Activated CD4-positive, alpha-beta T cell treated with anti-CD3 and anti-CD28 coated beads, Interleukin-2, amount 50 U/mL, for 1 hour (primary cell): ENCODE results near the gene MIB1.
"Not testable (repeated sequence)": the region's sequence is repeated elsewhere in the genome, so short reads cannot be mapped to it uniquely, and the experiment has no call there.

Experiments
- DNase-seq: peaks from one replicate; pipeline ENCODE4 v3.0.0-alpha.2; 2020

MIB1 gene

DNA sequence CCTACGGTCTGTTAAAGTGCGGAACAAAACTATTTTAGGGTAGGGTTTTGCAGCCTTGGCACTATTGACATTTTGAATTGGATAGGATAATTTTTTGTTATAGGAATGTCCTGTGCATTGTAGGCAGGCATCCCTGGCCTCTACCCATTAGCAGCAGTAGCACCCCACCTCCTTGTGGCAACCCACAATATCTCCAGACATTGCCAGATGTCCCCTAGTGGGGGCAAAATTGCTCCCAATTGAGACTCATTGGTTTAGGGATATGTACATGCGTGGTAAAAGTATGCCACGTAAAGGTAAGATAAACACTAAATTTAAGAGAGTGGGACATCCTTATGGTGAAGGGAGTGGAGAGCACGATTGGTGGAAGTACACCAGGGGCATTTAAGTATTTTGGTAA is 4.6 kb downstream of the MIB1 start:
- no peak for DNase-seq

- no peak for DNase-seq
These were observed 6.7 kb downstream of the MIB1 start for GRCh38 chr18:21747268-21747667.

GRCh38 chr18:21747764-21748693 is 7.4 kb downstream of the MIB1 start:
- no peak for DNase-seq

- no peak for DNase-seq
These were observed 17.2 kb downstream of the MIB1 start for GRCh38 chr18:21757833-21758232.

DNA sequence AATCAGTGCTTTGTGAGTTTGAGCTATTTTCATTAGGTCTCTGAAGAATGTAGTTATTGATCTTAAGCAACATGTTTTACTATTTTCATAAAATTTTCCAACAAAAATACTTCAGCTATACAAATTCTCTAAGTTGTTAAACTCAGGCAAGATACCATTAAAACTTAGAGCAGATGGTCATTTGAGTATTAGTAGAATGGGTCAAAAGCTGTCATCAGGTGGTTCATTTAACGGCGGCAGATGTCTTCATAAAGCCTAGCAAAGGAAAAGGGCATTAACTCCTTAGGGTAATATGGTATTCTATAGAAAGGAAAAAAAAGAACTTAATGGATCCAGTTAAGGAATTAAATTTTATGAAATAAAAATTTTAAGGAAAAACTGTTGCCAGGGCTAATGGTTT is 19.2 kb downstream of the MIB1 start:
- DNase-seq: no peak

- DNase-seq: no peak
These were observed 19.7 kb downstream of the MIB1 start for GRCh38 chr18:21760321-21760720.

DNA sequence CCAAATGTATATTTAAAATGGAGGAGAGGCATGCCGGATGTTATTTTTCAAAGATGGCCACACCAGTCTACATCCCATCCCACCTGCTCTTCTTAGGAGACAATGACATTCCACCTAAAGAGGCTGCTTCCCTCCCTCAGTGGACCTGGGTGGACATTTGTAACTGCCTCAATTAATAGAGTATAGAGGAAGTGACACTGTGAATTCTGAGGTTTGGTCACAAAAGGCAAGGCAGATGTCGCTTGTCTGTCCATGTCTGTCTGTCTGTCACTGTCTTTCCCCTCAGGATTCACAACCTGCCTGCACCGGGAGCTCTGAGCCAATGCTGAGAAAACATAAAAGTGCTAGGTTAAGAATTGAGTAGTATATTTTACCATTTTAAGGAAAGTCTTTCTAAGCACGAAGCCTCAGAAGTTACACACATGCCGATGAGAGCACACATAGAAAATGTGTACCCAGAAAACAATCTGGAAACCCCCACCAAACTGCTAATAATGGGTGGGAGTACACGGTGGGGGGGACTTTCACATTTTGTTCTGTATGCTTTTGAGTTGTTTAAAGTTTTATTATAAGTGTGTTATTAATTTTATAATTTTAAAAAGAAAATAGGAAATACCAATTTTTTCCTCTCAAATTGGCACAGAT is 21.0 kb downstream of the MIB1 start:
- DNase-seq: no peak

DNA sequence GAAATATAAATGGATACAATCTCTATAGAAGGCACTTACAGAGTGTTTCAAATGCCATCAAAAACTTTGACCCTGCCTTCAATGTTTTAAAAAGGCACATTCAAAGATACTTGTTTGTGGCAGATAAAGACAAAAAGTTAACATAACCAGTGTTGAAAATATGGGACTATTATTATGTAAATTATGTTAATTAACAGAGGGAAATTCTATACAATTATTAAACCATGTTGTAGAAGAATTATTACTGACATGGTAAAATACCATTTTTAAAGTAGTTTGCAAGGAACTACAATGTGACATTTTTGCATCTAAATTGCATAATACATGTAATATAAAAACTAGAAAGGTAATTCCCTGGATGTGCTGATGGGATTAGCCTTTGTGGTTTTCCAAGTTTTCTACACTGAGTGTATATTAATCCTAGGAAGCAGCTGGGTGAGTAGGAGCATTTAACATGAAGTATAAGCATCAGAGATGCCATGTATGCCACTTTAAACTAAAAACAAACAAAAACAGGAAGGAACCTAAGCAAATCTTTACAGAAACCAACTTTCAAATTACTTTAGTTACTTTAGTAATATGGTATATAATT is 21.7 kb downstream of the MIB1 start:
- no peak for DNase-seq

DNA sequence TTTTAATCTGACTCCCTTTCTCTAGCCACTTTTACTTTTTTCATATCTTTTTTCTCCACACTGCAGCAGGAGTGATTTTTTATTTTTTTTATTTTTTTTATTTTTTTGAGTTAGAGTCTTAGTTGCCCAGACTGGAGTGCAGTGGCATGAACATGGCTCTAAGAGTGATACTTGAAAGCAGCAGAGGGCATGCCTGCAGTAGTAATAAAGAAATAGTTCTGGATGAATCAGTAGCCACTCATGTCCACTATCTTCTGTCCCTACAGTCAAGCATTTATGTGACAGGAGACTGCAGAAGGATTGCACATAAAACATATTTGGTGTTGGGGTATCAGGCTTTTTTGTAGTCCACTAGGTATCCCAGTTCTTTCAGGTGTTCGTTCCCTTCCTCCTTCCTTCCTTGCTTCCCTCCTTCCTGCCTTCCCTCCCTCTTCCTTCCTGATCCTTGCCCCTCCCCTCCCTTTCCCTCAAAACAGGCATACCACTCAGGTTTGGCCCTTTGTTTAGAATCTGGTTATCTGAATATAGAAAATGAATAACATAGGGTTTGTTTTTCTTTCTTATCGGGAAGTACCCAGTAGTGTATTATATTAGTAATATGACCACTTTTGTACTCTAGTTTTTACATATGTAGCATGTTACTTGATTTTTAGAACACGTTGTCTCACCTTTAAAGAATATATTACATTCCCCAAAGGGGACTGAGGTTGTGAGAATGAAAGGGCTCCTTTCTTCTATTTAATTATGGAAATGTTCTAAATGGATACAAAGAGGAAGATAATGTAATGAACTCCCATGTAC is 23.5 kb downstream of the MIB1 start:
- DNase-seq: no peak

- DNase-seq: no peak
These were observed 28.6 kb downstream of the MIB1 start for GRCh38 chr18:21769206-21769605.

- no peak for DNase-seq
These were observed 34.1 kb downstream of the MIB1 start for GRCh38 chr18:21774722-21775121.

DNA sequence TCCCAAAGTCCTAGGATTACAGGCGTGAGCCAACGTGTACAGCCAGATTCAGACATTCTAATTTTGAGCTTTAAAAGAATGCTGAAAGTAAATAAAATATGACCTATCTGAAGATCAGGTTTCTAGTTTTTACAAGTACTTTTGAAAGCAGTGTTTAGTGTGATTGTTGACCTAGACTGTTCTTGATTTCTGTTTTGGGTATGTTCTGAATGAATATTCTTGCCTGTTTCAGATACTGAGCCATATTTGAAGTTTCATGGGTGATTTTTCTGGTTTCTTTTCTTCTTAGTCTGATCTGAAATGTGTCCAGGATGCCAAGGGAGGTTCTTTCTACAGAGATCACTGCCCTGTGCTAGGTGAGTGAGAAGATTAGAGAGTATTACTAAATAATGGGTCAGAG is 37.2 kb downstream of the MIB1 start:
- no peak for DNase-seq

DNA sequence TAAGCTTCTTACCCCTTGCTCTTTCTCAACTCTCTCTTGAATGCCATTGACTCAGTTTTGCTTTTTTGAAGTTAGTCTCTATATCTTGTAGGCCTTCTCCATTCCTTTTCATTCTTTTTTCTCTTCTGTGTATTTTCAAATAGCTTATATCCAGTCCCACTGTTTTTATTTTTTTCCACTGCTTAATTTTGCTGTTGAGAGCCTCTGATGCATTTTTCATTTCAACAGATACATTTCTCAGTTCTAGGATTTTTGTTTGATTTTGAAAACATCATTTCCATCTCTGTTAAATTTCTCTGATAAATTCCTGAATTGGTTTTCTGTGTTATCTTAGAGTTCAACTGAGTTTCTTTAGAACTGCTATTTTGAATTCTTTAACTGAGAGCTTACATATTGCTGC is 45.9 kb downstream of the MIB1 start:
- DNase-seq: no peak

- not testable (repeated sequence) for DNase-seq
These were observed 55.5 kb downstream of the MIB1 start for GRCh38 chr18:21796089-21796488.

DNA sequence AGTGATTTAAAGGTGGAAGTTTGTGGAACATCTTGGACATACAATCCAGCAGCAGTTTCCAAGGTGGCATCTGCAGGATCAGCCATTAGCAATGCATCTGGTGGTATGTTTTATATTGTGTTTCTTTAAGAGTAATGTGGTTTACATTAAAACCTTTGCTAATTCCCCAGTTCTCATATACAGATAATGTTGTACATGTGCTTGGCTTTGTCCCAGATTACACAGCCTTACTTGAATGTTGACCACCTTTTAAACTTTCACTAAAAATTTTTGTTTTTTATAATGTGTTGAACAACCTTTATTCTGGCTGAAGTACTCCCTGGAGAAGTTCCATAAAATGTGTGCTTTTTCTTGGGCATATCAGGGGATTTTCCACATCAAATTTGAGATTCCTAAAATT is 57.5 kb downstream of the MIB1 start:
- DNase-seq: no peak

DNA sequence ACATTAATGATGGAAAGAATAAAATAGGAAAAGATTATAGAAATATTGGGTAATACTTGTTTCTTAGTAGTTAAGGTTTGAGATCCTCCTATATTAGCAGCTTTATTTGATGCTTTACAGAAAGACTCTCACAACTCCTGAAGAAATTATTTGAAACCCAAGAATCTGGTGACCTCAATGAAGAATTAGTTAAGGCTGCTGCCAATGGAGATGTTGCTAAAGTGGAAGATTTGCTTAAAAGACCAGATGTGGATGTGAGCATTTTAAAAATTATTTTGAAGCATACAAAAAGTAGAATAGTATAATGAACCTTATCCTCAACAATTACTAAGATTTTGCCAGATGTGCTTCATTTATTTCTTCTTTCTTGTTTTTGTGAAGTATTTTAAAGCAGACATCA is 59.1 kb downstream of the MIB1 start:
- no peak for DNase-seq

GRCh38 chr18:21803495-21803894 is 62.9 kb downstream of the MIB1 start:
- no peak for DNase-seq

DNA sequence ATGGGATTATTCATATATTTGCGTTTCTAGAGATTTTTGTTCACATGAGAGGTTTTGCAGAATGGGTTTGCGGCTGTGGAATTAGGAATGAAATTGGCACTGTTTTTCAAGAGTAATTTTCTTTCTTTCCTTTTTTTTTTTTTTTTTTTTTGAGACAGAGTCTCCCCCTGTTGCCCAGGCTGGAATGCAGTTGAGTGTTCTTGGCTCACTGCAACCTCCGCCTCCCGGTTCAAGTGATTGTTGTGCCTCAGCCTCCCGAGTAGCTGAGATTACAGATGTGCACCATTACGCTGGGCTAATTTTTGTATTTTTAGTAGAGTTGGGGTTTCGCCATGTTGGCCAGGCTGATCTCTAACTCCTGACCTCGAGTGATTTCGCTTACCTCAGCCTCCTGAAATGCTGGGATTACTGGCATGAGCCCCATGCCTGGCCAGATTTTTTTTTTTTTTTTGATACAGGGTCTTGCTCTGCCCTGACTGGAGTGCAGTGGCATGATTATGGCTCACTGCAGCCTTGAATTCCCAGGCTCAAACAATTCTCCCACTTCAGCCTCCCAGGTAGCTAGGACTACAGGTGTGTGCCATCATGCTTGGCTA is 65.3 kb downstream of the MIB1 start:
- DNase-seq: no peak

DNA sequence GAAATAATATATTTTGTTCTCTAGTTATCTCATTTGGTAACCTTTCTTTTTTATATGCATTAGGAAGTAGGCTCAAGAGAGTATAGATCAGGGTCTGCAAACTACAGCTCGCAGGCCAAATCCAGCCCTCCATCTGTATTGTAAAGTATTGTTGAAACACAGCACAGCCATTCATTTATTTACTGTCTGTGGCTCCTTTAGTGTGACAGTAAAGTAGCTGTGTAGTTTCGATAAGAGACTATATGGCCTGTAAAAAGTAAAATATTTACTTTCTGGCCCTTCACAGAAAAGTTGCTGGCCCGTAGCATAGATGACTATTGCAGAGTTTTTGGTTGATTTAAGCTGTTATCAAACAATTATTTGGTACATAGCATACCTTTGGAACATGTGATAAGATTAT is 67.6 kb downstream of the MIB1 start:
- no peak for DNase-seq

DNA sequence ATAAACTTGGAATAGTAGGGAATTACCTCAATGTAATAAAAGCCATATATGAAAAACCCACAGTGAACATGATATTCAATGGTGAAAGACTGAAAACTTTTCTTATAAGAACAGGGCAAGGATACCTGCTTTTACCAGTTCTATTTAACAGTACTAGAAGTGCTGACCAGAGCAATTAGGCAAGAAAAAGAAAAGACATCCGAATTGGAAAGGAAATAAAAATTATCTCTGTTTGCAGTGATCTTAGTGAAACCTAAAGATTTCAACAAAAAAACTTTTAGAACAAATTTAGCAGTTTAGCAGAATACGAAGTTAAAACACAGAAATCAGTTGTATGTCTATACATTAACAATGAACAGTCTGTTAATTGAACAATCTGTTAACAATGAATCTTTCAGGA is 69.1 kb downstream of the MIB1 start:
- DNase-seq: no peak

GRCh38 chr18:21815101-21815500 is 74.5 kb downstream of the MIB1 start:
- DNase-seq: no peak

GRCh38 chr18:21820033-21820810 is 79.6 kb downstream of the MIB1 start:
- no peak for DNase-seq
